ENCODE data around the gene ACTRT2.

Gene ACTRT2

GRCh38 chr1:3003039-3003940 lies 18.0 kb upstream of the ACTRT2 start:
- DNase-seq, result no peak

GRCh38 chr1:3003941-3004270 lies 17.4 kb upstream of the ACTRT2 start:
- no peak for DNase-seq

GRCh38 chr1:3004285-3005205 lies 16.7 kb upstream of the ACTRT2 start:
- DNase-seq, result no peak

GRCh38 chr1:3005771-3006170 lies 15.5 kb upstream of the ACTRT2 start:
- no peak for DNase-seq

GRCh38 chr1:3007298-3008147 lies 13.7 kb upstream of the ACTRT2 start:
- no peak for DNase-seq

- no peak for DNase-seq
These were observed 12.2 kb upstream of the ACTRT2 start for GRCh38 chr1:3009021-3009420.

GRCh38 chr1:3009556-3009955 lies 11.7 kb upstream of the ACTRT2 start:
- no peak for DNase-seq

GRCh38 chr1:3011127-3011526 lies 10.1 kb upstream of the ACTRT2 start:
- no peak for DNase-seq

GRCh38 chr1:3011631-3012455 lies 9.4 kb upstream of the ACTRT2 start:
- DNase-seq, result no peak

GRCh38 chr1:3012456-3013291 lies 8.6 kb upstream of the ACTRT2 start:
- DNase-seq, result peak; percentile 87

- no peak for DNase-seq
These were observed 7.8 kb upstream of the ACTRT2 start for GRCh38 chr1:3013371-3014049.

- DNase-seq, result no peak
These were observed 7.2 kb upstream of the ACTRT2 start for GRCh38 chr1:3014050-3014440.

- DNase-seq, result no peak
These were observed 6.6 kb upstream of the ACTRT2 start for GRCh38 chr1:3014443-3015268.

GRCh38 chr1:3015269-3015635 lies 6.0 kb upstream of the ACTRT2 start:
- DNase-seq, result no peak

GRCh38 chr1:3015744-3016143 lies 5.5 kb upstream of the ACTRT2 start:
- no peak for DNase-seq

GRCh38 chr1:3016641-3017439 lies 4.4 kb upstream of the ACTRT2 start:
- DNase-seq, result no peak

- DNase-seq, result no peak
These were observed 3.7 kb upstream of the ACTRT2 start for GRCh38 chr1:3017440-3018050.

- no peak for DNase-seq
These were observed 3.2 kb upstream of the ACTRT2 start for GRCh38 chr1:3018051-3018471.
